Erythroblast (primary cell): Measurements from ENCODE around the gene PTPRN2.

Experiments
- GATA1 ChIP-seq: IDR thresholded peaks from 2 replicates; pipeline ENCODE4 v1.6.1; 2011; ENCODE audit warnings: low read depth, mild to moderate bottlenecking, control low read depth, low read length, moderate library complexity
- POLR2A ChIP-seq: IDR thresholded peaks from 2 replicates; pipeline ENCODE4 v1.6.1; 2011; ENCODE audit warnings: mild to moderate bottlenecking, low read length

GRCh38 chr7:157644946-157645345 lies 942.7 kb downstream of the PTPRN2 start:
- TF ChIP-seq POLR2A (no peak), GATA1 (no peak)
